OCI-LY3 (cell line): ENCODE measurements around the gene ICA1.

Experiments used
- CTCF ChIP-seq: fragments of 200-600, 300-600 bp; sonication (generic); IDR thresholded peaks from 2 replicates; pipeline ENCODE4 v1.5.1; 2014; ENCODE audit warnings: antibody characterized with exemption, low read length, low read depth
- EZH2phosphoT487 ChIP-seq: fragments of 200-600 bp; shearing (Covaris generic); IDR thresholded peaks from 2 replicates; pipeline ENCODE4 v1.6.1; 2018; ENCODE audit warnings: antibody characterized with exemption, mixed run types, low read depth

- TF ChIP-seq CTCF (no peak), EZH2phosphoT487 (no peak)
These were observed 28.8 kb upstream of the ICA1 start for GRCh38 chr7:8290645-8291308.
